Heart left ventricle (tissue), 16 donors: Measurements from ENCODE around the gene SH3RF3. TPM values are rescaled to one million over a fixed set of nuclear protein-coding genes. Genes with fewer than 3 reads are reported as not detected.

Experiments used
- ATAC-seq, 4 donors: fragments of 200-7000 bp; cut with Tn5 transposase; one replicate each; pipeline ENCODE4 v1.9.1; 2020 to 2022; ENCODE audit warnings: moderate library complexity in 4 of 4, mild to moderate bottlenecking in 3 of 4, moderate number of reproducible peaks in 1 of 4
- DNase-seq, 5 donors: peaks; one replicate each; pipeline ENCODE4 v3.0.0-alpha.2; 2020
- H3K27ac ChIP-seq, 12 donors: fragments of 200-600 bp; sonication (generic) in 4 of 12; one replicate each; pipeline versions ENCODE4 v1.5.0 to v1.8.0; 2016 to 2022; ENCODE audit warnings: mild to moderate bottlenecking in 2 of 12
- H3K27me3 ChIP-seq, 9 donors: fragments of 200-600 bp; sonication (generic) in 2 of 9; one replicate each; pipeline versions ENCODE4 v1.5.1 to v1.8.0; 2016 to 2022; ENCODE audit warnings: mild to moderate bottlenecking in 3 of 9
- H3K36me3 ChIP-seq, 9 donors: fragments of 200-600 bp; sonication (generic) in 2 of 9; one replicate each; pipeline versions ENCODE4 v1.5.0 to v1.8.0; 2018 to 2022; ENCODE audit warnings: mild to moderate bottlenecking in 2 of 9
- H3K4me1 ChIP-seq, 12 donors: fragments of 200-600 bp; sonication (generic) in 4 of 12; one replicate each; pipeline versions ENCODE4 v1.5.0 to v1.8.0; 2016 to 2022; ENCODE audit warnings: mild to moderate bottlenecking in 3 of 12
- H3K4me3 ChIP-seq, 12 donors: fragments of 200-600 bp; sonication (generic) in 4 of 12; one replicate each; pipeline versions ENCODE4 v1.5.0 to v1.8.0; 2017 to 2022; ENCODE audit warnings: mild to moderate bottlenecking in 9 of 12, moderate library complexity in 4 of 12
- H3K9me3 ChIP-seq, 12 donors: fragments of 200-600 bp; sonication (generic) in 4 of 12; one replicate each; pipeline versions ENCODE4 v1.5.0 to v1.8.0; 2016 to 2022; ENCODE audit warnings: mild to moderate bottlenecking in 1 of 12
- CTCF ChIP-seq, 12 donors: fragments of 200-600 bp; sonication (generic) in 4 of 12; IDR thresholded peaks; one replicate each; pipeline versions ENCODE4 v1.5.0 to v1.8.0; 2018 to 2022; ENCODE audit warnings: antibody characterized with exemption in 12 of 12, mild to moderate bottlenecking in 5 of 12
- POLR2A ChIP-seq, 2 donors: fragments of 450-650 bp; IDR thresholded peaks; one replicate each; pipeline ENCODE4 v1.6.1; 2017; ENCODE audit warnings: antibody characterized with exemption in 2 of 2, mild to moderate bottlenecking in 2 of 2, moderate library complexity in 2 of 2
- WGBS, 4 donors: extraction: QIAGEN DNeasy Blood & Tissue Kit in 2 of 4; methylation state at CpG; one replicate each; pipeline versions ENCODE4 v1.1.5 to v1.1.7; 2013 to 2018; 5-methylcytosine and 5-hydroxymethylcytosine counted together
- intact Hi-C, 10 donors: fragments of 100-400 bp; cut with DNase I; formaldehyde crosslinking; loops; one replicate each; pipeline versions ENCODE4 v1.11.1 to v1.14.2; 2022
- polyA plus RNA-seq, 2 donors: library from polyadenylated mRNA; stranded (reverse); fragments of 200-250 nt; gene quantifications; one replicate each; pipeline ENCODE4 v1.2.3, GENCODE V29; 2013
- total RNA-seq, 9 donors: library from RNA; depleted of rRNA in 2 of 9; stranded (reverse); fragments of >200 nt in 2 of 9; fragmentation: NEBNext Ultra II Directional in 3 of 9; extraction: Animal tissue kit (Norgen Biotek cat#: 25700) in 3 of 9; gene quantifications; one replicate each; pipeline versions ENCODE4 v1.1.0 to v1.2.4, GENCODE V29; 2016 to 2023
- donor health status: ischemic (EF 13 %, LVEDD 7.1; RV severe dilation, severe dysfunction).
- donor health status: healthy with polysubstance abuse.
- donor health status: DM: no; HTN: yes; CAD: no.
- donor health status: DM: no; HTN: no; CAD: no.
- donor health status: ischemic (EF 25% LVEDD 6.9; RV normal size, moderate dysfunction).
- donor health status: ischemic (EF 25% LVEDD 5.7; RV mildly dilated, moderate dysfunction).
- donor health status: healthy.
- donor health status: DM: yes; HTN: yes; CAD: no.
- donor health status: ischemic (EF 35%, LVEDD 5.7; RV mildly dilated, moderate dysfunction).
- donor health status: nonischemic (EF 11% LVEDD 7.7; RV severe dilation, severe dysfunction).
- donor health status: DM: yes; HTN: yes; CAD: no.
- donor health status: PGD.
- donor health status: ischemic (EF 29% LVEDD 5.4; RV normal size, mild dysfunction).
- donor health status: nonischemic (EF 23%, LVEDD 6.1; RV moderate dilation, normal function).

The SH3RF3 gene
- total and polyA plus RNA-seq, 11 donors = 5.2 to 15.7 (median 7.9) TPM

- ATAC-seq = no peak
- WGBS, 4 donors = 84 to 94% (median 89%) methylated on average over 4 of the region's 4 CpGs
- no peaks in the 10 kb centered on the region for H3K36me3 ChIP-seq
- no peak for DNase-seq
- H3K4me3 ChIP-seq = no peak overlapping the region
- TF ChIP-seq CTCF (IDR thresholded peaks at IDR 0.05) (no peak), POLR2A (IDR thresholded peaks at IDR 0.05) (no peak)
- H3K4me1 ChIP-seq = peaks cover 0 to 22% (median 6%) of the 10 kb centered on the region in 12 donors
- no peaks in the 10 kb centered on the region for H3K27me3 ChIP-seq
- no peak overlapping the region for H3K27ac ChIP-seq
- intact Hi-C loops = no loop called here
- H3K9me3 ChIP-seq = peaks cover 0 to 5% (median 0%) of the 10 kb centered on the region in 12 donors
Measured at GRCh38 chr2:109294523-109294922, 165.5 kb downstream of the SH3RF3 start.

DNA sequence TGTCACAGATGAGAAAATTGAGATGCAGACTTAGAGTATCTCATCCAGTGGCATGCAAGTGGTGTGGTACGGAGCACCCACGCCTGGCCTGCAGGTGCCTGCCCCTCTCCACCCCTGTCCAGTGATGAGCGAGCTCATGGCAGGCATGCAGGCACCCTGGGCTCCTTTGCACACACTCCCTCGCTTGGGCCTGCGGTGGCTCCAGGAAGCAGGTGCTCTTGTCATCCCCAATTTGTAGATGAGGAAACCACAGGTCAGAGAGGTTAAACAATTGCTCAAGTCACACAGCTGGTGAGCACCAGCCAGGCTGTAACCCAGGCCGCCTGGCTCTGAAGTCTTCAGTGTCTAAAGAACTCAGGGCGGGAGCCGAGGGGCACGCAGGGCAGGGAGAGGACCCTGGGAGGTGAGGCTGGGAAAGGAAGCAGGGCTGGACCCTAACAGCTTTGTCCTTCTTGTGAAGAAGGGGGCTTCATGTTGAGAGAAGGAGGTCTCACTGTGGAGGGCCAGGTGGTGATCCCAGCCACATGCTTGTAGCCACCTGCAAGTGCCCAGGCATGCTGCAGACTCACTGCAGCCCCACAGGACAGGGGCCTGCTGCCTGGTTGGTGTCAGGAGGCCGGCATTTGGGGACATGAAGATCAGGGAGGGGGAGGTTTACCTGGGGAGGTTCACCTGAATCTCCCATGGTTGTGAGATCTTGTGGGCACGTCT is 166.2 kb downstream of the SH3RF3 start:
- TF ChIP-seq CTCF (IDR thresholded peaks at IDR 0.05) = no peak
- no peak for TF ChIP-seq POLR2A (IDR thresholded peaks at IDR 0.05)

DNA sequence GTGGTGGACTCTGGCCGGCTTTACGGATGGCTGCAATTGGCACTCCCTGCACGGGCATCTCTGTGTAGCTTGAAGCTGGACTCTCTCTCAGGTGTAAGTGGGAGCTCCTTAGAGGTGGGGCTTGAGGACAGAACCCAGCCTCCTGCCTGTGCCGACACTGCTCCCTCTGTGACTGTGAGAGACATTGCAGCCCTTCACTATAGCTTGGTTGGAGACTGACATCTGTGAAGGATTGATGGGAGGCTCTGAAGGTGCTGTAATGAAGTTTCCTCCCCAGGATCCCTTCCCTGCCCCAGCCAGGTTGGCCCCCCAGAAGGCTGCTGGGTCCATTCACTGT is 166.7 kb downstream of the SH3RF3 start:
- TF ChIP-seq POLR2A (IDR thresholded peaks at IDR 0.05) (no peak), CTCF (IDR thresholded peaks at IDR 0.05) (no peak)
- intact Hi-C loops = no loop called here
- Histone ChIP-seq H3K4me1 (peaks cover 0 to 34% (median 13%) of the 10 kb centered on the region in 12 donors), H3K27ac (no peak overlapping the region), H3K27me3 (no peaks in the 10 kb centered on the region), H3K4me3 (no peak overlapping the region), H3K36me3 (no peaks in the 10 kb centered on the region), H3K9me3 (peaks cover 0 to 5% (median 0%) of the 10 kb centered on the region in 12 donors)
- no peak for ATAC-seq
- 90 to 94% (median 93%) methylated on average over 4 of the region's 4 CpGs; no CpG with 5 or more reads in 1 of the 4 donors for WGBS, 4 donors
- peak in 1 of 5 donors; percentile 25 for DNase-seq

More for the DNA sequence above, 166.2 kb downstream of the SH3RF3 start:
- WGBS, 4 donors = 93 to 96% (median 94%) methylated on average over 8 to 11 of the region's 11 CpGs
- Histone ChIP-seq H3K27me3 (no peaks in the 10 kb centered on the region), H3K4me3 (no peak overlapping the region), H3K9me3 (peaks cover 0 to 5% (median 0%) of the 10 kb centered on the region in 12 donors), H3K4me1 (peaks cover 0 to 29% (median 12%) of the 10 kb centered on the region in 12 donors), H3K36me3 (no peaks in the 10 kb centered on the region), H3K27ac (no peak overlapping the region)
- ATAC-seq = no peak
- peak in 2 of 5 donors; percentile 22 to 47 for DNase-seq
- intact Hi-C loops = no loop called here

DNA sequence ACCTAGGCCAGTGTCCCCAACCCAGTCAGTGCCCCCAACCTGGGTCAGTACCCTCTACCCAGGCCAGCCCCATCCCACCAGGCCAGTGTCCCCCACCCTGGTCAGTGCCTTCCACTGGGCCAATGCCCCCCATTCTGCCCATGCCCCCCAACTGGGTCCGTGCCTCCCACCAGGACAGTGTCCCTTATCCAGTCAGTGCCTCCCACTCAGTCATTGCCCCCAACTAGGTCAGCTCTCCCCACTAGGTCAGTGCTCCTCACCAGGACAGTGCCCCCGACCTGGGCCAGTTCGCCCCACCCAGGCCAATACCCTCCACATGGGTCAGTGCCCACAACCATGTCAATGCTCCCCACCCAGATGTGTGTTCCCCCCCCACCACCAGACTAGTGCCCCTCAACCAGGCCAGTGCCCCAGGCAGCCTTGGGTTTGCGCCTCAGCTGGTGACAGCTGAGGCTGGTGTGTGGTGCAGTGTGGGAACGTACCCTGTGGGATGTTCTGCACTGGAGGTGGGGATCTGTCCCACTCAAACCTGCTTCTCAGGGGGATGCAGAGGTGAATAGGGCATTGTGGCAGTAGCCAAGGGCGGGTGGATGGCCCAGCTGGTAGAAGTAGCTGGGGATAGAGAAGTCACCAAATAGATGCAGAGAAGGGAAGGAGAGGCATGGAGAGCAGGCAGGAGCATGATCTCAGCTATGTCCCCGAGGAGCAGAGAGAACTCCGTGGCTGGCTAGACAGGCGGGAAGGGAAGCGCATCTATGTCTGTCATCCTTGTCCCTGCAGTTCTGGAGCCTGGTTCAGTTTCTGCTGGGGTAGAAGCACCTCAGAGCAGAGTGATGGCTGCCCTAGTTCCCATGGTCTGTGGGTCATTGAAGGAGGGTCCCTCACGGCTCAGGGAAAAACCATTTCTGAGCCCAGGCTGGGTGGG is 168.8 kb downstream of the SH3RF3 start:
- H3K27ac ChIP-seq = no peak overlapping the region
- ATAC-seq (no peak), DNase-seq (peak in 1 of 5 donors; percentile 37)
- no peak for TF ChIP-seq CTCF (IDR thresholded peaks at IDR 0.05)
- TF ChIP-seq POLR2A (IDR thresholded peaks at IDR 0.05) = no peak
- peaks cover 0 to 31% (median 9%) of the 10 kb centered on the region in 12 donors for H3K4me1 ChIP-seq
- H3K4me3 ChIP-seq = no peak overlapping the region
- peaks cover 0 to 5% (median 0%) of the 10 kb centered on the region in 12 donors for H3K9me3 ChIP-seq
- 86 to 91% (median 87%) methylated on average over 11 of the region's 11 CpGs for WGBS, 4 donors
- intact Hi-C loops = no loop called here
- no peaks in the 10 kb centered on the region for H3K27me3 ChIP-seq
- H3K36me3 ChIP-seq = no peaks in the 10 kb centered on the region
